ENCODE measurements around the gene EYS.
A peak's percentile ranks its signal among the peaks of the same experiment; 100 is the strongest.
"Not testable (repeated sequence)": the region's sequence is repeated elsewhere in the genome, so short reads cannot be mapped to it uniquely, and the experiment has no call there.

Gene EYS

GRCh38 chr6:64037427-64037826 lies 1669.6 kb downstream of the EYS start:
- ATAC-seq (ENCODE audit: low read depth) = peak; percentile 49; the same call in 2 of the 3 replicates
- no peak for TF ChIP-seq CTCF (IDR thresholded peaks at IDR 0.05; ENCODE audit: poor library complexity, severe bottlenecking)
- H3K27ac ChIP-seq (ENCODE audit: poor library complexity, severe bottlenecking) = no peak overlapping the region

DNA sequence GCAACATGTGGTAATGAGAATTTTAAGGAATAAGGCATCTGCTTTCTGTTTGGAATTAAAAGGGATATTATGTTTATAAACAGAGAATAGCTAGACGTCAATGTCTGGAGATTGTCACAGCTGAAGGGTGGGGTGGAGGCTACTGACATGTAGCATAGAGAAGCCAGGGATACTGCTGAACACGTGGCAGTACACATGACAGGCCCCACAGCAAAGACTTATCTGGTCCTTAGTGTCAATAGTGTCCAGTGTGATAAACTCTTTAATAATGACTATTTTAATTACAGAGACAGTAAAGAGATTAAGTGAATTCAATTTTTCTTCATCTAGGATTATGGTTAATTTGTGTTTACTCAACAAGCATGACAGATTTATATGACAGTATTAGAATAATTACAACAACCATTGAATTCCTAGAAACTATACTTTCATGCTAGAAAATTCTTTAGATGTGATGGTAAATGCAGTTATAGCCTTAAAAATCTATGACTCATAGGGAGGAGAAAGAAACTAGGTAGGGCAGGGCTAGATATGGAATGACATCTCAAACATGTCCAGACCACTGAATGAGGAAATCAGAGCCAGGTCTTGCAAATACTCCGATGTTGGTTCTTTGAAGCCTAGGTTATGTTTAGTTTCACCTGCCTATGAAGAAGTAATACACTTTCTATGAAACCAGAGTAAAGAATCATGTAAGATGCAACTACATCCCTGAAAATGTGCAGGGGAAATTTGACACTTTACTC lies 1671.9 kb downstream of the EYS start:
- peak overlapping the region; percentile 44 for H3K27ac ChIP-seq (ENCODE audit: poor library complexity, severe bottlenecking)
- TF ChIP-seq CTCF (IDR thresholded peaks at IDR 0.05; ENCODE audit: poor library complexity, severe bottlenecking) = no peak

More at GRCh38 chr6:64037427-64037826, 1669.6 kb downstream of the EYS start:
- Histone ChIP-seq H3K4me1 (ENCODE audit: insufficient read depth, poor library complexity, severe bottlenecking) (peaks cover 19% of the 10 kb centered on the region), H3K36me3 (ENCODE audit: low read depth) (no peaks in the 10 kb centered on the region), H3K27me3 (ENCODE audit: insufficient read depth, poor library complexity, severe bottlenecking) (no peaks in the 10 kb centered on the region), H3K4me3 (ENCODE audit: severe bottlenecking) (no peak overlapping the region), H3K9me3 (ENCODE audit: severe bottlenecking) (no peaks in the 10 kb centered on the region)
- DNase-seq (ENCODE audit: low spot score) = no peak

GRCh38 chr6:64034291-64034690 lies 1672.7 kb downstream of the EYS start:
- ATAC-seq (ENCODE audit: low read depth) (no peak), DNase-seq (ENCODE audit: low spot score) (no peak)
- Histone ChIP-seq H3K36me3 (ENCODE audit: low read depth) (no peaks in the 10 kb centered on the region), H3K4me1 (ENCODE audit: insufficient read depth, poor library complexity, severe bottlenecking) (peaks cover 19% of the 10 kb centered on the region), H3K27ac (ENCODE audit: poor library complexity, severe bottlenecking) (no peak overlapping the region), H3K9me3 (ENCODE audit: severe bottlenecking) (no peaks in the 10 kb centered on the region), H3K4me3 (ENCODE audit: severe bottlenecking) (no peak overlapping the region), H3K27me3 (ENCODE audit: insufficient read depth, poor library complexity, severe bottlenecking) (no peaks in the 10 kb centered on the region)
- no peak for TF ChIP-seq CTCF (IDR thresholded peaks at IDR 0.05; ENCODE audit: poor library complexity, severe bottlenecking)

More for the DNA sequence above, 1671.9 kb downstream of the EYS start:
- H3K9me3 ChIP-seq (ENCODE audit: severe bottlenecking) = no peaks in the 10 kb centered on the region
- no peak for DNase-seq (ENCODE audit: low spot score)
- no peak overlapping the region for H3K4me3 ChIP-seq (ENCODE audit: severe bottlenecking)
- H3K36me3 ChIP-seq (ENCODE audit: low read depth) = no peaks in the 10 kb centered on the region
- no peaks in the 10 kb centered on the region for H3K27me3 ChIP-seq (ENCODE audit: insufficient read depth, poor library complexity, severe bottlenecking)
- peak; percentile 96 for ATAC-seq (ENCODE audit: low read depth)
- H3K4me1 ChIP-seq (ENCODE audit: insufficient read depth, poor library complexity, severe bottlenecking) = peaks cover 19% of the 10 kb centered on the region

DNA sequence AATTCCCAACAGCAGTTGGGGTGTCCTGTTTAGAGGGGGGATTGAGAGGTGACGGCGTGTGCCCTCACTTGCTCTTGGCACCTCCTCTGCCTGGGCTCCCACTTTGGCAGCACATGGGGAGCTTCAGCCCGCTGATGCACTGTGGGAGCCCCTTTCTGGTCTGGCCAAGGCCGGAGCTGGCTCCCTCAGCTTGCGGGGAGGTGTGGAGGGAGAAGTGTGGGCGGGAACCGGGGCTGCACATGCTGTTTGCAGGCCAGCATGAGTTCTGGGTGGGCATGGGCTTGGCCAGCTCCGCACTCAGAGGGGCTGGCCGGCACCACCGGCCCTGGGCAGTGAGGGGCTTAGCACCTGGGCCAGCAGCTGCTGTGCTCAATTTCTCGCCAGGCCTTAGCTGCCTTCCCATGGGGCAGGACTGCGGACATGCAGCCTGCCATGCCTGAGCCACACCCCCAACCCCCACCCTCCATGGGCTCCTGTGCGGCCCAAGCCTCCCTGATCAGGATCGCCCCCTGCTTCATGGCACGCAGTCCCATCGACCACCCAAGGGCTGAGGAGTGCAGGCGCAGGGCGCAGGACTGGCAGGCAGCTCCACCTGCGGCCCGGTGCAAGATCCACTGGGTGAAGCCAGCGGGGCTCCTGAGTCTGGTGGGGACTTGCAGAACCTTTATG lies 1675.9 kb downstream of the EYS start:
- not testable (repeated sequence) for H3K9me3 ChIP-seq (ENCODE audit: severe bottlenecking); ATAC-seq (ENCODE audit: low read depth)

DNA sequence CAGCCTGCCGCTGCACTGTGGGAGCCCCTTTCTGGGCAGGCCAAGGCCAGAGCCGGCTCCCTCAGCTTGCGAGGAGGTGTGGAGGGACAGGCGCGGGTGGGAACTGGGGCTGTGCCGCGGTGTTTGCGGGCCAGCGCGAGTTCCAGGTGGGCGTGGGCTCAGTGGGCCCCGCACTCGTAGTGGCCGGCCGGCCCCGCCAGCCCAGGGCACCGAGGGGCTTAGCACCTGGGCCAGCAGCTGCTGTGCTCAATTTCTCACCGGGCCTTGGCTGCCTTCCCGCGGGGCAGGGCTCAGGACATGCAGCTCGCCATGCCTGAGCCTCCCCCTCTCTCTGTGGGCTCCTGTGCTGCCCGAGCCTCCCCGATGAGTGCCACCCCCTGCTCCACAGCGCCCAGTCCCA lies 1683.3 kb downstream of the EYS start:
- no peak for DNase-seq (ENCODE audit: low spot score)
- ATAC-seq (ENCODE audit: low read depth) = no peak
- Histone ChIP-seq H3K27me3 (ENCODE audit: insufficient read depth, poor library complexity, severe bottlenecking) (no peaks in the 10 kb centered on the region), H3K27ac (ENCODE audit: poor library complexity, severe bottlenecking) (no peak overlapping the region), H3K4me1 (ENCODE audit: insufficient read depth, poor library complexity, severe bottlenecking) (no peaks in the 10 kb centered on the region), H3K4me3 (ENCODE audit: severe bottlenecking) (no peak overlapping the region), H3K9me3 (ENCODE audit: severe bottlenecking) (no peaks in the 10 kb centered on the region), H3K36me3 (ENCODE audit: low read depth) (no peaks in the 10 kb centered on the region)
- TF ChIP-seq CTCF (IDR thresholded peaks at IDR 0.05; ENCODE audit: poor library complexity, severe bottlenecking) = no peak

More for the DNA sequence above, 1675.9 kb downstream of the EYS start:
- H3K36me3 ChIP-seq (ENCODE audit: low read depth); H3K27ac ChIP-seq (ENCODE audit: poor library complexity, severe bottlenecking); DNase-seq (ENCODE audit: low spot score); H3K27me3 ChIP-seq (ENCODE audit: insufficient read depth, poor library complexity, severe bottlenecking); H3K4me3 ChIP-seq (ENCODE audit: severe bottlenecking): not testable (repeated sequence)
- H3K4me1 ChIP-seq (ENCODE audit: insufficient read depth, poor library complexity, severe bottlenecking) = peaks cover 13% of the 10 kb centered on the region

All from RWPE2 (cell line).